Measurements from ENCODE around the gene RPP14. TPM values are rescaled to one million over a fixed set of nuclear protein-coding genes. Genes with fewer than 3 reads are reported as not detected.

The RPP14 gene
- total RNA-seq, 1 donor from 2014 or later, result 16.0 TPM

DNA sequence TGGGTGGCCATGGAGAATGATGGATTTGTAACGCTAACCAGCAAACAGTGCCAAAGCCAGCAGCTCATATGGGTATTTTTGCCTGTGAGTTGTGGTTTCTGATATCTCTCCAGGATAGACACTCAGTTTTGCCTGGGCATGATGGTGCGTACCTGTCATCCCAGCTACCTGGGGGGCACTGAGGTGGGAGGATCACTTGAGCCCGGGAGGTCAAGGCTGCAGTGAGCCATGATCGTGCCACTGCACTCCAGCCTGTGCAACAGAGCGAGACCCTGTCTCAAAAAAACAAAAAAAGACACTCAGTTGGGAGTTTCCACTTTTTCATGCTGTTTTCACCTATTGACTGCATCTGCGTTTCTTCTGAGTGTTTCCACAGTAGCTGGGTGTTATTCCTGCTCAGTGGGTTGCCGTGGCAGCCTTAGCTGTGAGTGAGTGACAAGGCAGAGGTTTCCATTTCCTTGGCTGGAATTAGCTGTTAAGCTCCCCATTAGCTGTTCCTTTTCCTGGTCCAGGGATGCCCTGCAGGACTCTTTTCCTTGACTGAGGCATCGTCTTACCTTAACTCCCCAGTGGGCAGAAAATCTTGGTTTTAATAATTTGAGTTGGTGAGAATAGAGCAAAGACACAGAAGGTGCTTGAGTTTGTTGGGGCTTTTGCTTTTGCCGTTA is 14.2 kb upstream of the RPP14 start:
- no peak for DNase-seq (ENCODE audit: low read depth)

DNA sequence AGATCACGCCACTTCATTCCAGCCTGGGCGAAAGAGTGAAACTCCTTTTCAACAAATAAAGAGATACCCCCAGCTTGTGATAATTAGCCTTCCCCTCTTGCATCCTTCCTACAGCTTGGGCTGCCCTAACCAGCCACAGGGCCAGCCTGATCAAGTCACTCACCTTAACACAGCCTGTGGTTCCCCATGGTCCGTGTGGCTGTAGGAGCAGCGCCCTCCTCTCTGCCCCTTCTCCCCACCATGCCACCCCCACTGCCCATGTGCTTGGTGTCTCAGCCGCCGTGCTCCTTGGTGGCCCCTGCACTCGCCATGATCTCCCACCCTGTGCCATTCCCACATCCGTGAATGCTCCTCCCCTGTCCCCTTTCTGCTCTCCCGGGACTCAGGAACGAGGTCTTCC is 13.2 kb upstream of the RPP14 start:
- DNase-seq (ENCODE audit: low read depth), result no peak

DNA sequence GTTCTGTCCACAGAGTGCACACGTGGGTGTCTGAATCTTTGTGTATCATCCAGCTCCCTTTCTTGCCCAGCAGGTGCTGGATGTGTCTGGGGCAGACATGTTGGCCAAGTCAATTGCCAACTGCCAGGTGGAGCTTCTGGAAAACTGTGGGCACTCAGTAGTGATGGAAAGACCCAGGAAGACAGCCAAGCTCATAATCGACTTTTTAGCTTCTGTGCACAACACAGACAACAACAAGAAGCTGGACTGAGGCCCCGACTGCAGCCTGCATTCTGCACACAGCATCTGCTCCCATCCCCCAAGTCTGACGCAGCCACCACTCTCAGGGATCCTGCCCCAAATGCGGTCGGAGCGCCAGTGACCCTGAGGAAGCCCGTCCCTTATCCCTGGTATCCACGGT is 12.5 kb upstream of the RPP14 start:
- DNase-seq (ENCODE audit: low read depth), result no peak

GRCh38 chr3:58296269-58296668 is 9.8 kb upstream of the RPP14 start:
- DNase-seq (ENCODE audit: low read depth), result no peak

GRCh38 chr3:58296843-58297242 is 9.2 kb upstream of the RPP14 start:
- no peak for DNase-seq (ENCODE audit: low read depth)

DNA sequence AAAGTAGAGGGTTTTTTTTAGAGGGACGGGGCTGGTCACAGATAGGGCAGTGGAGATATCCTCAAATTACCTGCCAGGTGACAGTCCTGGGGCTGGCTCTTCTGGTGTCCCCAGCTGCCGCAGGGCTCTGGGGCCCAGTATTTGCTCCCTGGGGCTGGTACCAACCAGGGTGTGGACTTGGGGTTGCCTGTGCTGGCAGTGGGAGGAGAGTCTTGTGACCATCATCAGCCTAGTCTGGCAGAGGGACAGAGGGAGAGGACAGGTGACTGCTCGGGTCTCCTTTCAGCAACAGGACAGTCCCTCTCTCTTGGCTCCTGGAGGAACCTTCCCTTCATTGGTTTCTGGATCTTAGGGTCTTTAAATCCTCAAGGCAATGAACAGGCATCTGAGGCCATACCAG is 7.9 kb upstream of the RPP14 start:
- DNase-seq (ENCODE audit: low read depth), result no peak

GRCh38 chr3:58299075-58299474 is 7.0 kb upstream of the RPP14 start:
- DNase-seq (ENCODE audit: low read depth), result no peak

GRCh38 chr3:58299839-58300516 is 6.1 kb upstream of the RPP14 start:
- peak; percentile 53 for DNase-seq (ENCODE audit: low read depth)

DNA sequence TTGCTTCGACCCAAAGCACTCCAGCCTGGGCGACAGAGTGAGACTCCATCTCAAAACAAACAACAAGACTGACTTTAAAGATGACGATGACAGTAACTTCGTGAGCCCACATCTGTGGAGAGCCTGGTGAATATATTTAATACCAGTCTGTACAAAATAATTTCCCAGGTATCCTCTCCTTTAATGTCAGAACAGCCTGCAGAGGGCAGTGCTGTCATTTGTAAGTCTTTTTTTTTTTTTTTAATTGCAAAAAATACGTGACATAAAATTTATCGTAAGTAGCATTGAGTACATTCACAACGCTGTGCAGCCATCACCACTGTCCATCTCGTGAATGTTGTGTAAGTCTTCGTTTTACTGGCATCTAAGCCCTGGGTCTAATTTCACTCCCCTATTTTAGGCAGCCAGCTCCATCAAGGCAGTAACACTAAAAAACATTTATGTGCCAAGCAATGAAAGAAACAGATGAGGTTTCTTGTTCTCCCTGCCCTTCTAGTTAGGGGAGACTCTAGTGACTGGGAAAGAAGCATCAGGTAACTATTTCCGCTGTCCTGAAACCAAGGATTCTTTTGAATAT is 1.7 kb downstream of the RPP14 start:
- DNase-seq (ENCODE audit: low read depth), result peak; percentile 52

DNA sequence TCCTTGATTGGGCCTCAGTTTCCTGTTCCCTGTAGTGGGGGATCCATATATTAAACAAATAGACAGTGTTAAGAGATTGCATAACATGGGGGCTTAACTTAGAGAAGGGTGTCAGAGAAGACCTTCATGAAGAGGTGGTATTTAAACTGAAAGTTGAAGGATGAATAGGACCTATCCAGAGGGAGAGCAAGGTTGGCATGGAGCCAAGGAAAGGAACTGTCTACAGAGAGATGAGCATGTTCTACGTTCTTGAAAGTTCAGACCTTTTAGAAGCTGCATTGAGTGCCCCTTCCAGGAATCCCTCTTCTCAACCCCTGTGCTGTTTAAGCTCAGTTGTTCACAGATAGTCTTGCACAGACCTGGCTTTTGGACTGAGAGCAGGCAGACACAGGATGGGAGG is 2.7 kb downstream of the RPP14 start:
- DNase-seq (ENCODE audit: low read depth), result no peak

DNA sequence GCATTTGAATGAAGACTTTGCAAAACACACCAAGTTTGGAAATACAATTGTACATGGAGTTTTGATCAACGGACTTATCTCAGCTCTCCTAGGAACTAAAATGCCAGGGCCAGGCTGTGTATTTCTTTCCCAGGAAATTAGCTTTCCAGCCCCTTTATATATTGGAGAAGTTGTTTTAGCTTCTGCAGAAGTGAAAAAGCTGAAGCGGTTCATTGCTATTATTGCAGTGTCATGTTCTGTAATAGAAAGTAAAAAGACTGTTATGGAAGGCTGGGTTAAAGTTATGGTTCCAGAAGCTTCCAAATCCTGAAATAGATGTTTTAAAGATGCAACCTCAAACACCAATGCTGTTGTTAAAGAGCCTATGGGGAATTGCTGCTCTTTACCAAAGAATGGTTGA is 11.8 kb downstream of the RPP14 start:
- no peak for DNase-seq (ENCODE audit: low read depth)

- no peak for DNase-seq (ENCODE audit: low read depth)
Observed at GRCh38 chr3:58321791-58322190, 15.7 kb downstream of the RPP14 start.

DNA sequence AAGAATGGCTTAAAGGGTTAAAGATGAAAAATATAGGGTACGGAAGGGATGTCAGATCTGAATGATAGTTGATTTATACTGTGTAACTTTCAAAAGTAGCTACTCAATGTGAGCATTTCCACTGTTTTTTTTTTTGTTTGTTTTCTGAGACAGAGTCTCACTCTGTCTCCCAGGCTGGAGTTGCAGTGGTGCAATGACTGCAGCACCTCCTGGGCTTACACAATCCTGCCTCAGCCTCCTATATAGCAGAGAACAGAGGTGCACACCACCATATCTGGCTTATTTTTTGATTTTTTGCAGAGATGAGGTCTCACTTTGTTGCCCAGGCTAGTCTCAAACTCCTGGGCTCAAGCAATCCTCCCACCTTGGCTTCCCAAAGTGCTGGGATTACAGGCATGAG is 16.7 kb downstream of the RPP14 start:
- DNase-seq (ENCODE audit: low read depth), result no peak

DNA sequence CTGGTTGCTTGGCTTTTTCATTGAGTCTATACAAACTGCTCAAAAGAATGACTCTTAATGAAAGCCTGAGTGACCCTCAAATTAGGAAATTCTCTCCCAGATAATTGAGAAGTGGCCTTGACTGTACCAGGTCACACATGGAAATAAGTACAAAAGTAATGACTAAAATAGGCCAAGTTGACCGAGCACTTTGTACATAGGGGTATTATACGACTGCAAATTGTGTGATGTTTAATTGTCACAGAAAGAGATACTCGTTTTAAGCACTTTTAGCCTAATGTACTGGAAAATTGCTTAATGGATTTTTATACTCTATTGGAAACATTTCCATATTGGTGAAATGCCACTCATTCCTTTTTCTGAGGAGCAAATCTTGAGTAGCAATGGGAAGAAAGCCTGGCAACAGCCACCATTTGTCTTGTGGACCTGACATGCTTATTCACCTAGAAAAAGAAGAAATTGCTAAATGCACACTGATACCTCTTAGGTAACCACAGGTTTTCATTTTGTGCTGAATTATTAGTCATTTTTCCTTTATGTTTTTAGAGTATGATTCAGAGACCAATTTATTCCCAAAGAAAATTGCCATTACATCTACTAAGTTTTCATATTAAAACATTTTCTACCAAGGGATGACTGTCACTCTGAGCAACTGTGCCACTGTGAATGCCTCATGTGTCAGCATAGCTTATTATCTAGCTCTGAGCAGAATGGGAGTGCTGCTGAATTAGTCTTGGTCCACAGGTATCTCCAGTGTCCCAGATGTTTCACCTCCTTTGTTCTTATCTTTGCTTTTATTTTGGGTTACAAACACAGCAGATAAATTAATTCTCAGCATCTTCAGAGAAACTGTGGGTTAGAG is 17.7 kb downstream of the RPP14 start:
- no peak for DNase-seq (ENCODE audit: low read depth)

DNA sequence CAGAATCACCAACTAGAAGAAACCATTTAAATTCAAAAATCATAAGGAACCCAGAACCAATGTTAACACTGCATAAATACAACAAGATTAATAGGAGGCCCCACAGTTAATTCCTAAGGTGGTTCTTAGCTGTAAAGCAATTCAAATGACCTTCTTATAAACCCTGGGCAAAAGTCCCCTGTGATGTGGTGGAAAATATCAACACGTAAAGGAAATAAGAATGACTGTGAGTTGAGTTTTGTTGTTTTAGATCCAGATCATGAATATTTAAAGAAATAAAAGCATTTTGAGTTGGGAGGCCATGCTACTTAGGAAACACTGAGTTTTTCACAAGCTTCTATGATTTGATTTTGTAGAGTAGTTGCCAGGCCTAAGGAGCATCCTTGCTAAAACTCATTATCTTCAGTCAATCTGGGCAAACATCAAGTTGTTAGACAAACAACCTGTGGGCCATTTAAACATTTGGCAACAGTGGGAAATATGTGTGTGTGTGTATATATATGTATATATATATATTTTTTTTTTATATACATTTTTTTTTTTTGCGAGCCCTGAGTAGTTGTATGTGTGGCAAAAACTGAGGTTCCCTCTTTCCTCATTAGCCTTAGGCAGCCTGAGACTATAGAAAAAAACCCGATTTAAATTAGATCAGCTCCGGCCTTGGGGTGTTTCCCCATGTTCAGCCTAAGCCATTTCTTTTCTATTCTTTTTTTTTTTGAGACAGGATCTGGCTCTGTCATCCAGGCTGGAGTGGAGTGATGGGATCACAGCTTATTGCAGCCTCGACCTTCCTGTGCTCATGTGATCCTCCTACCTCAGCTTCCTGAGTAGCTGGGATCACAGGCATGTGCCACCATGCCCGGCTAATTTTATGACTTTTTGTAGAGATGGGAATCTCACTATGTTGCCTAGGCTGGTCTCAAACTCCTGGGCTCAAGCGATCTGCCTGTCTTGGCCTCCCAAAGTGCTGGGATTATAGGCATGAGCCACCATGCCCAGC is 18.6 kb downstream of the RPP14 start:
- DNase-seq (ENCODE audit: low read depth), result no peak

DNA sequence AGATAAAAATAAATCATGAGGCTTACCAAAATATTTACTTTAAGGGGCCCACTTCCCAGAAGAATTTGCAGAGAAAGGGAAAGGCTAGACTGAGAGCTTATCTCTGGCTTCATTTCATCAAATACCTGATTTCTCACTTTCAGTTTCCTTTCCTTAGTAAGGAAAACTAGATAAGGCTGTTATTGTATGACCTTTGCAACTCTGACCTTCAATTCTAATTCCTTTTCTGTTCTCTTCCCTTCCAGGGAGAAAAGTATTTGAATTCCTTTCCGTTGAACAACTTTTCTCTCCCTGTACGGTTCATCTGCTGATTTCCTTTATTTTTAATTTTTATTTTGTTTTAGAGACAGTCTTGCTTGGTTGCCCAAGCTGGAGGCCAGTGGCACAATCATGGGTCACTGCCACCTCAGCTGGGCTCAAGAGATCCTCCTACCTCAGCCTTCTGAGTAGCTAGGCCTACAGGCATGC is 19.5 kb downstream of the RPP14 start:
- DNase-seq (ENCODE audit: low read depth), result no peak

GRCh38 chr3:58326267-58326900 is 20.3 kb downstream of the RPP14 start:
- no peak for DNase-seq (ENCODE audit: low read depth)

DNA sequence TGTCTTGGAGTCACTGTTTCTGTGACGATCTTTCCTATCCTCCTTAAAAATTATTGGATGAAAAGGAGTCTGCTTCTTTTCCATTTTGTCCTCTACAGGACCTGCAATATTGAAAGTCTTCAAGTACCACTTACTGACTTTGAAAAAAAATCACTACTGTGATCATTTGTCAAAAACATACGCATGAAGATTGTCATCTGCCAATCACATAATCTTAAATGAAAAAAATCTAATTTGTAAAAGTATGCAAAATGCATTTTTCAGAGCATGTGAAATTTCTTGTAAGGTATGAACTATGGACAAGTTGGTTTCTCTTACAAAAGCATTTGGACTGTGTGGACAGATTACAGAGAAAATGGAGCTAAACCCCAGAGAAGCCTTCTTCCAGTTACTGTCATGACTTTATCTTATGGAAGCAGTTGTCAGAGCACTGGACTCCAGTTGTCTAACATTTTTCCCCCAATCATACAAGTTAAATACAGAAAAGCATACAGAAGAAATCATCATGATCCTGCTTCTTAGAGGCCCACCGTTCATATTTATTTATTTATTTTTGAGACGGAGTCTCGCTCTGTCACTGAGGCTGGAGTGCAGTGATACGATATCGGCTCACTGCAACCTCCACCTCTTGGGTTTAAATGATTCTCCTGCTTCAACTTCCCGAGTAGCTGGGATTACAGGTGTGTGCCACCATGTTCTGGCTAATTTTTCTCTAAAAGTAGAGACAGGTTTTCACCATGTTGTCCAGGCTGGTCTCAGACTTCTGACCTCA is 23.3 kb downstream of the RPP14 start:
- DNase-seq (ENCODE audit: low read depth), result no peak

DNA sequence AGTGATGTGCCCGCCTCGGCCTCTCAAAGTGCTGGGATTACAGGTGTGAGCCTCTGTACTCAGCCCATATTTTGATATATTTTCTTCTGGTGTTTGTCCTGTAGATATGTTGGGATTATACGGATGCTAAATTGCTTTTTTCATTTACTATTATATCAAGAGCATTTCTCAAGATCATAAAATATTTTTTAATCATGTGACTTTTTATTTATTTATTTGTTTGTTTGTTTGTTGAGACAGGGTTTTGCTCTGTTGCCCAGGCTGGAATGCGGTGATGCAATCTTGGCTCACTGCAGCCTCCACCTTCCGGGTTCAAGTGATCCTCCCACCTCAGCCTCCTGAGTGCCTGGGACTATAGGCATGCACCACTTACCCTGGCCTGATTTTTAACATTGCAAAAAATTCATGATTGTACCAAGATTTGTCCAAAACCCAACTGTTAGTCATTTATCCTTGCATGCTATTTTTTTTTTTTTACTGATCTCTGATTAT is 23.9 kb downstream of the RPP14 start:
- no peak for DNase-seq (ENCODE audit: low read depth)
